Measurements from ENCODE around the gene ACOT4.
A peak's percentile ranks its signal among the peaks of the same experiment; 100 is the strongest.
"Not testable (repeated sequence)": the region's sequence is repeated elsewhere in the genome, so short reads cannot be mapped to it uniquely, and the experiment has no call there.

Gene ACOT4

GRCh38 chr14:73633116-73634010 lies 41.7 kb downstream of the ACOT4 start:
- peak; percentile 33 for DNase-seq (ENCODE audit: low read depth)

GRCh38 chr14:73634011-73634833 lies 42.5 kb downstream of the ACOT4 start:
- DNase-seq (ENCODE audit: low read depth): no peak

GRCh38 chr14:73636355-73636754 lies 44.7 kb downstream of the ACOT4 start:
- not testable (repeated sequence) for DNase-seq (ENCODE audit: low read depth)

- DNase-seq (ENCODE audit: low read depth): no peak
Observed at GRCh38 chr14:73637830-73638229, 46.2 kb downstream of the ACOT4 start.

- DNase-seq (ENCODE audit: low read depth): no peak
Observed at GRCh38 chr14:73640796-73641365, 49.2 kb downstream of the ACOT4 start.

- peak; percentile 79 for DNase-seq (ENCODE audit: low read depth)
Observed at GRCh38 chr14:73644531-73645247, 53.0 kb downstream of the ACOT4 start, which contains the start of gene DNAL1. Gene DNAL1 (plus strand): TSS chr14:73644986. CDS start chr14:73645040, 54 bp downstream.

- DNase-seq (ENCODE audit: low read depth): no peak
Observed at GRCh38 chr14:73645248-73645610, 53.6 kb downstream of the ACOT4 start.

Measured in T follicular helper cell (primary cell).